MG63 (cell line): ENCODE data around the gene BRD4. TPM values are rescaled to one million over a fixed set of nuclear protein-coding genes. Genes with fewer than 3 reads are reported as not detected.

Experiments used
- DNase-seq: peaks from one replicate; pipeline ENCODE4 v3.0.0-alpha.2; 2020
- H3K27me3 ChIP-seq: fragments of 250-450 bp; sonication (Bioruptor Pico); 2 replicates; pipeline ENCODE4 v1.5.1; 2020; ENCODE audit warnings: mild to moderate bottlenecking, moderate library complexity
- H3K36me3 ChIP-seq: fragments of 250-450 bp; sonication (Bioruptor Pico); 2 replicates; pipeline ENCODE4 v1.5.1; 2020; ENCODE audit warnings: mild to moderate bottlenecking, moderate library complexity
- H3K4me3 ChIP-seq: fragments of 250-450 bp; sonication (Bioruptor Pico); 2 replicates; pipeline ENCODE4 v1.5.1; 2020; ENCODE audit warnings: mild to moderate bottlenecking, moderate library complexity
- H3K9me3 ChIP-seq: fragments of 250-450 bp; sonication (Bioruptor Pico); 2 replicates; pipeline ENCODE4 v1.5.1; 2020; ENCODE audit warnings: mild to moderate bottlenecking, moderate library complexity
- total RNA-seq: library from RNA; depleted of rRNA; stranded (reverse); fragments of >200 nt; shearing (Covaris generic); gene quantifications from 2 replicates; pipeline ENCODE4 v1.2.3, GENCODE V29; 2014; ENCODE audit warnings: low replicate concordance

The BRD4 gene
- total RNA-seq, 1 experiment from 2014 or later: 16.0 TPM

DNA sequence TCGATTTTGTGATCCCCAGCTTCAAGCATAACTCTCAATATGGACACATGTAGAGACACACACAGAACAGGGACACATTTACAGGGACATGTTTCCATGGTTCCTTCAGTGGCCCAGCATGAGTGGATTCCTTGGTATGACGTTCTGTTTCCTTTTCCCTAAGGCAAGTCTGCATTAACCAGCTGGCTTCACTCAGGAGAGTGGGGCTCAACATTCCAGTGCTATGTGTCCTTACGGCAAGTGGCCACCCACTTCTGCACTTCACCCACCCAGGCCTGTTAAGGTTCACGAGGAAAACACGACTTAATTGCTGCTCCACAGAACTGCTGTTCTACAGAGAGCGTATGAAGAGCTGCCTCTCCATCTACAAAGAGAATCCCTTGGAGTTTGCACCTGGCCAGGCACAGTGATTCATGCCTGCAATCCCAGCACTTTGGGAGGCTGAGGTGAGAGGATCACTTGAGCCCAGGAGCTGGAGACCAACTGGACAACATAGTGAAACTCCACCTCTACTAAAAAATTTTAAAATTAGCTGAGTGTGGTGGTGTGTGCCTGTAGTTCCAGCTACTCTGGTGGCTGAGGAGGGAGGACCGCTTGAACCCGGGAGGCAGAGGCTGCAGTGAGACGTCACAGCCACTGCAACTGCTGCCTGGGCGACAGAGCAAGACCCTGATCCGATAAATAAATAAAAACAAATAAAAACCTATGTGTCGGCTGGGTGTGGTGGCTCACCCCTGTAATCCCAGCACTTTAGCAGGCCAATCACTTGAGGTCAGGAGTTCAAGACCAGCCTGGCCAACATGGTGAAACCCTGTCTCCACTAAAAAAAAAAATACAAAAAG lies 32.5 kb downstream of the BRD4 start:
- H3K27me3 ChIP-seq: no peaks in the 10 kb centered on the region
- peaks cover 38% of the 10 kb centered on the region for H3K36me3 ChIP-seq
- no peak overlapping the region for H3K4me3 ChIP-seq
- no peaks in the 10 kb centered on the region for H3K9me3 ChIP-seq
- DNase-seq: peak; percentile 32

GRCh38 chr19:15298847-15299567 lies 33.3 kb downstream of the BRD4 start:
- H3K4me3 ChIP-seq: no peak overlapping the region
- no peaks in the 10 kb centered on the region for H3K9me3 ChIP-seq
- H3K36me3 ChIP-seq: peaks cover 44% of the 10 kb centered on the region
- no peak for DNase-seq
- no peaks in the 10 kb centered on the region for H3K27me3 ChIP-seq

GRCh38 chr19:15297416-15298224 lies 34.7 kb downstream of the BRD4 start:
- DNase-seq: peak; percentile 40
- H3K4me3 ChIP-seq: no peak overlapping the region

DNA sequence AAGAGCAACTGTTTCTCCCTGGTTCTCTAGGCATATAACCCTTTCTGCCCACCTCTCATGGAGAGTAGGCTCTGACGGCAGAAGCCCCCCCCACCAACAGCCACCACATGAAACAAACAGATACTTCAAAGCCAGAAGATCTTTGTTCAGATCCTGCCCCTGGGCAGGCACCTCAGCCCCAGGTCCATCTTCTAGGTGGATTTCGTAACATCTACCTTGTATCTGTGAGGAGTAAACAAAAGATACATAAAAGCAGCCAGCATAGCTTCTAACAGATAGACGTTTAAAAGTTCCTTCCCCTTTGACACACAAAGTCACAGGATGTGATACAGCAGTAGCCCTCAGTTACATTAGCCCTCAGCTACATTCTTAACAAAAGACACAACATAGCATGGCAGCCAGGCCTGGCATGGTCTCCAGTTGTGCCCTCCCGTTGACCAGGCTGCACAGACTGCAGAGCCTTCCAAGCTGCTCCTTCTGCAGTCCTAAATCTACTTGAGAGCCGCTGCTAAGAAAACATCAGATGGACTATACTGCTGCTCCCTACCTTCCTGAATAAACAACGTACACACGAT lies 35.4 kb downstream of the BRD4 start:
- peak; percentile 37 for DNase-seq
- Histone ChIP-seq H3K27me3 (no peaks in the 10 kb centered on the region), H3K4me3 (no peak overlapping the region)

More at GRCh38 chr19:15297416-15298224, 34.7 kb downstream of the BRD4 start:
- peaks cover 48% of the 10 kb centered on the region for H3K36me3 ChIP-seq
- no peaks in the 10 kb centered on the region for H3K9me3 ChIP-seq
- no peaks in the 10 kb centered on the region for H3K27me3 ChIP-seq

DNA sequence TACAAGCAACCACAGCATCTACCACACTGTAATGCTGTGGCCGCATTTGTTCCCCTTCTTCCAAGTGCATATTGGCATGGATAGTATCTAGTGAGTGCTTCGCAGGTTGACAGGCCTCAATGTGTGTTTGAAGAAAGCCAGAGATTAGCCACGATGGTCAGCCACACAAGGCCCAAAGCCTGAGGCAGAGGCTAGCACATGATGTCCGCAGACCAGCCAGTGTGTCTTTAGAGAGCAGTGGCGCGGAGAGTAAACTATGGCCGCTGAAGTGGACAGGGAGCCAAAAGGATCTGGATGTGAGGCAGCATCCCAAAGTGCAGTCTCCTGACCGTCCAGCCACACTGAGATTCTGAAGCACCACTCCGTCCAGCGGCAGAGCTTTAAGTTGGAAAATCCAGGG lies 36.0 kb downstream of the BRD4 start:
- Histone ChIP-seq H3K9me3 (no peaks in the 10 kb centered on the region), H3K27me3 (no peaks in the 10 kb centered on the region), H3K4me3 (no peak overlapping the region), H3K36me3 (peaks cover 53% of the 10 kb centered on the region)
- DNase-seq: no peak

More for the DNA sequence above, 35.4 kb downstream of the BRD4 start:
- H3K36me3 ChIP-seq: peaks cover 48% of the 10 kb centered on the region
- H3K9me3 ChIP-seq: no peaks in the 10 kb centered on the region

DNA sequence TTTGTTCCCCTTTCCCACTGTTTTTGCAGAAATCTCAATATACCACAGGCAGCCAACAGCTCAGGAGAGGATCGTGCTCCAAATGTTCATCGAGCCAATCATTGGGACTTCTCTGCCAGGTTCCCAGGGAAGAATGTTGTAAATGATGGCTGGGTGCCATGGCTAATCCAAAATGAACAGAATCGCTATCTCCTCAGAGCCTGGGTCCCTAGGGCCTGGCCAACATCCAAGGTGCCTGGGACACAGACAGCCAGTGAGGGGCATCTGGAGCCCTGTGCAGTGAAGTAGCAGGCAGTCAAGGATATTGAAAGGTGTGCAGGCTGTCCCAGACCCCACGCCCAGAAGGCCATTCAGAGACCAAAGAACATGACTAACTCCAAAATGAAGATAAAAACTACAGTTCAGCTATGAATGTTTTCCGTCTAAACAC lies 37.8 kb downstream of the BRD4 start:
- Histone ChIP-seq H3K4me3 (no peak overlapping the region), H3K36me3 (peaks cover 46% of the 10 kb centered on the region), H3K27me3 (no peaks in the 10 kb centered on the region), H3K9me3 (no peaks in the 10 kb centered on the region)
- no peak for DNase-seq

GRCh38 chr19:15293781-15294491 lies 38.4 kb downstream of the BRD4 start:
- Histone ChIP-seq H3K36me3 (peaks cover 48% of the 10 kb centered on the region), H3K9me3 (no peaks in the 10 kb centered on the region), H3K4me3 (no peak overlapping the region), H3K27me3 (no peaks in the 10 kb centered on the region)
- no peak for DNase-seq

- Histone ChIP-seq H3K9me3 (no peaks in the 10 kb centered on the region), H3K4me3 (no peak overlapping the region), H3K36me3 (peaks cover 53% of the 10 kb centered on the region), H3K27me3 (no peaks in the 10 kb centered on the region)
- DNase-seq: peak; percentile 60
Measured at GRCh38 chr19:15292847-15293582, 39.3 kb downstream of the BRD4 start.

DNA sequence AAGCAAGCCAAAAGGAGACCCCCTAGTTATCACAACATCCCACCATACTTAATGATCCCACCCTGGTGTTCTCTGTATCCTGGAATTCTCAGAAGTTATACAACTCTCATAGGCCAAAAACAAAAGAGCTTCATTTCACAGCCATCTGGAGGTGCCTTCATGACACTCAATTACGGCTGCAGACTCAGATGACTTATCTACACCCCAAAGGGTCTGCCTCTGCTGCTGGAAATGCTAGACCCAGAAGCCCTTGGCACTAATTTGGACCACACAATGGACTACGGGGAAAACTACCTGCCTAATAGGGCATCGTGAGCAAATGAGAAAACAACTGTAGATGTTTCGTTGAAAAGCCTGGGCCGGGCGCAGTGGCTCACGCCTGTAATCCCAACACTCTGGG lies 40.2 kb downstream of the BRD4 start:
- no peak for DNase-seq
- no peaks in the 10 kb centered on the region for H3K9me3 ChIP-seq
- no peaks in the 10 kb centered on the region for H3K27me3 ChIP-seq
- no peak overlapping the region for H3K4me3 ChIP-seq
- peaks cover 50% of the 10 kb centered on the region for H3K36me3 ChIP-seq

DNA sequence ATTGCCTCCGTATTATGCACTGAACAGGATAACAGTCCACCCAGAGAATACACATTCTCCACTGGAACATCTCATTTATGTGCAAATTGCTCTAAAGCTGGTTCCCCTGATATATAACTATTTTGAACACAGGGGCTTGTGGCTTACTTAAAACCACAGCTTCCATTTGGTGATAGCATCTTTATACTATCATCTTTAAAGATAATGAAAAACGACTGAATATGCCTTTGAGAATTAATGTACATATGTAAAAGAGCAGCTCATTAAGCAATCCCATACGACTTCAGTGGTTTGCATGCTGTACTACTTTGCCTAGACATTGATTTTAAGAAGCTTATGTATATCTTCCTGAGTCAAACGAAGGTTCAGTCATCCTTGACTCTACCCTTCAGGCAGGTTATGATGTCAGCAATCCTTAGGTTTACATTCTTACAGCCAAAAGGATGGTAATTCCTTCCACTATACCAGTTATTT lies 40.8 kb downstream of the BRD4 start:
- no peak overlapping the region for H3K4me3 ChIP-seq
- H3K27me3 ChIP-seq: no peaks in the 10 kb centered on the region
- H3K9me3 ChIP-seq: no peaks in the 10 kb centered on the region
- H3K36me3 ChIP-seq: peaks cover 44% of the 10 kb centered on the region
- no peak for DNase-seq

- Histone ChIP-seq H3K9me3 (no peaks in the 10 kb centered on the region), H3K36me3 (peaks cover 40% of the 10 kb centered on the region), H3K4me3 (no peak overlapping the region), H3K27me3 (no peaks in the 10 kb centered on the region)
- no peak for DNase-seq
Measured at GRCh38 chr19:15291089-15291488, 41.2 kb downstream of the BRD4 start.

- no peaks in the 10 kb centered on the region for H3K27me3 ChIP-seq
- no peak overlapping the region for H3K4me3 ChIP-seq
- no peak for DNase-seq
- no peaks in the 10 kb centered on the region for H3K9me3 ChIP-seq
- peaks cover 33% of the 10 kb centered on the region for H3K36me3 ChIP-seq
Measured at GRCh38 chr19:15290166-15290565, 42.2 kb downstream of the BRD4 start.

DNA sequence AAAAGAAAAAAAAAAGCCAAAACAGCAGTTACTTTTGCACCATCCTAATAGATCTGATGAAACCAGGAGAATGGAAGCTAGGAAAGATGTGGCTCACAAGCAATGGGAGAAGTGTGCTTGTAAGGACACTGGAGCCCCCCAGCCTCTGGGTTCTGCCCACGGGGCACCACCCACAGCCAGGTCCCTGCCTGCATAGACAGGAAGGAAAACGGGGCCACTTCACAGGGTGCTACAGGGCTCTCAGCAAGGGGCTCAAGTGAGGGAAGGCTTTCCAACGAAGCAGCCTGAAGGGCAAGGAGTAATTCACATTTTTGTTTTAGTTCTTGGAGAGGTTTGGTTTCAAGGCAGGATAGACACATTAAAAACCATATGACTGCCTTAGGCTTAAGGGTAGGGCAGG lies 42.7 kb downstream of the BRD4 start:
- no peak overlapping the region for H3K4me3 ChIP-seq
- peaks cover 29% of the 10 kb centered on the region for H3K36me3 ChIP-seq
- no peak for DNase-seq
- H3K9me3 ChIP-seq: no peaks in the 10 kb centered on the region
- no peaks in the 10 kb centered on the region for H3K27me3 ChIP-seq

- Histone ChIP-seq H3K9me3 (no peaks in the 10 kb centered on the region), H3K4me3 (no peak overlapping the region), H3K36me3 (peaks cover 23% of the 10 kb centered on the region), H3K27me3 (no peaks in the 10 kb centered on the region)
- peak; percentile 67 for DNase-seq
Measured at GRCh38 chr19:15288146-15288963, 44.0 kb downstream of the BRD4 start.

DNA sequence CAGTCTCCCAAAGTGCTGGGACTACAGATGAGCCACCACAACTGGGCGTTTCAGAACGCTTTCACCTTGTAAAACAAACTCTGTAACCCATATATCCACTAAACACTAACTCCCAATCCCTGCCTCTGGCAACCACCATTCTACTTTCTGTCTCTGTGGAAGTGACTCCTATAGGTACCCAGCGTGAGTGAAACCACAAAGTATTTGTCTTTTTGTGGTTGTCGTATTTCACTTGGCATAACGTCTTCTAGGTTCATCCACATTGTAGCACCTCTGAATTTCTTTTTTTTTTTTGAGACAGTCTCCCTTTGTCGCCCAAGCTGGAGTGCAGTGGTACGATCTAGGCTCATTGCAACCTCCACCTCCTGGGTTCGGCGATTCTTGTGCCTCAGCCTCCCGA lies 44.8 kb downstream of the BRD4 start:
- no peak for DNase-seq
- H3K9me3 ChIP-seq: no peaks in the 10 kb centered on the region
- H3K27me3 ChIP-seq: no peaks in the 10 kb centered on the region
- peaks cover 25% of the 10 kb centered on the region for H3K36me3 ChIP-seq
- H3K4me3 ChIP-seq: no peak overlapping the region
